GM18517 (cell line): ENCODE measurements around the gene GPATCH4.
"Not testable (repeated sequence)": the region's sequence is repeated elsewhere in the genome, so short reads cannot be mapped to it uniquely, and the experiment has no call there.

ENCODE experiments used
- ATAC-seq: cut with Tn5 transposase; IDR thresholded peaks from one replicate; pipeline ENCODE4 v1.9.1; 2021; ENCODE audit warnings: mild to moderate bottlenecking, moderate library complexity; ENCODE audit not compliant: unreplicated experiment

Gene GPATCH4

DNA sequence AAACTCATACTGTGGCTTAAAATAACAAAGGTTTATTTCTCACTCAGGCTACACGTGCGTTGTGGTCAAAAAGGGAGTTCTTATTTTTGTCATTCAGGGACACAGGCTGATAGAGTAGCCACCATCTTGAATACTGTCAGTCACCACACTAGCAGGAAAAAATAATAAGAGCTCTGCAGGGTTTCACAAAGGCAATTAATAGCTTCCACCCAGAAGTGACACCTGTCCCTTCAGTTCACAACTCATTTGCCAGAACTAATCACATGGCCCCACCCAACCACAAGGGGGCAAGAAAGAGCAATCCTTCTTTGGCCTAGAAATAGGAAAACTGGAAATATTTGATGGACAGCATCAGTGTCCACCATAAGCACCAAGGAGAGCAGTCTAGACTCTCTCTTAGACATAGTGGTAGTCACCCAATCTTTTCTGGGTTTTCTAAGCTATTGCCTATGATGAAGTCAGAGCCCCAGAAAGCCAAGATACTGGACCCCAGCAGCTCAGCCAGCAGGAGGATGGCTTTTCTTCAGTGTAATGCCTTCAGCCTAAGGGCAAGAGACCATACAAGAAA lies 26.1 kb upstream of the GPATCH4 start:
- ATAC-seq, result no peak

DNA sequence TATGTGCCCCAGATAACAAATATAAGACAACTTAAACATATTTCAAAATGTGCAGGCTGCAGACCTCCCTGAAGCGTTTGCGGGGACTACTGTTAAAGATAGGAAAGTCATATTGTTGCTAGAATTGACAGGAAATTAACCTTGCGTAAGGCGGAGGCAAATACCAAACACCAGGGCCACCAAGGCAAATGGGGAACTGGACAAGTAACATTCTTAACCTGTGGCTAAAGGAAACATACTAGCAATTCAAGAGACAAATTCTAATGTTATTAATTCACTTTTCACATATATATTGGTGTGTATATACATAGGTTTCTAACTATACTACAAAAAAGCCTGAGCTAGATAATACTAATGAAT lies 24.8 kb upstream of the GPATCH4 start:
- ATAC-seq, result no peak

- no peak for ATAC-seq
Measured at GRCh38 chr1:156625436-156626078, 24.3 kb upstream of the GPATCH4 start.

- ATAC-seq, result no peak
Measured at GRCh38 chr1:156624814-156625435, 23.6 kb upstream of the GPATCH4 start.

- ATAC-seq, result no peak
Measured at GRCh38 chr1:156623946-156624813, 22.9 kb upstream of the GPATCH4 start.

- no peak for ATAC-seq
Measured at GRCh38 chr1:156622581-156623297, 21.5 kb upstream of the GPATCH4 start.

- ATAC-seq, result no peak
Measured at GRCh38 chr1:156619582-156619955, 18.3 kb upstream of the GPATCH4 start.

DNA sequence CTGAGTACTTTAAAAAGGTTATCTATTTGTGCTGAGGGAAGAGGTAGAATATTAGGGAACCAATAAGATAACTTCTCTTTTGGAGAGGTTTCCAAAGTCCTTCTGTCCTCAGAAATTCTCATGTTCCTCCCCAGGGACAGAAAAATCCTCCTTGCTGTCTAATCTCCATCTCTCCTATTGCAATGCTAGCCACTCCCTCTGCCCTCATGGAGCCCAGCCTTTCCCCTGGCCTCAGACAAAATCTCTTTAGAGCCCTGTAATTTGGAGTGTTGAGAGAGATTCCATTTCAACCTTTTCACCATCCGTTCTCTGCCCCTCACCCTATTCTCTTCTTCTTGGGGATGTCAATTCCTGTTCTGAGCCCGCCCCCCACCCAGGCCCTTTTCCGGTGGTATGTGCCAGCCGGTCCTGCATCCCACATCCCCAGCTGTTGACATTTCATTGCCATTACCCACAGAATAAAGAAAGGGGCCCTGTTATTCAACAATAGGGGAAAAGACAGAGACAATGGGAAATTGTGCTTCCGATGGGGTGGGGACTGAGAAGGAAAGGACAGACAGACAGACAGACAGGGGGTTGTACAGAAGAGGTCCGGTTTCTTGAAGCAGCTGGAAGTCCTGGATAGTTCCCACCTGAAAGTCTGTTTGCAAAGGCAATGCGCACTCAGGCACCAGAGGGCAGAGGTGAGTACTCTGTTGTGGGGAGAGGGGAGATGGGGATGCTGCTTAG lies 17.7 kb upstream of the GPATCH4 start, which contains the start of gene HAPLN2:
Gene HAPLN2 (plus strand): TSS at position 563 of the 729 bp plus-strand sequence. CDS start 4,076 bp downstream, outside the sequence.
- no peak for ATAC-seq

DNA sequence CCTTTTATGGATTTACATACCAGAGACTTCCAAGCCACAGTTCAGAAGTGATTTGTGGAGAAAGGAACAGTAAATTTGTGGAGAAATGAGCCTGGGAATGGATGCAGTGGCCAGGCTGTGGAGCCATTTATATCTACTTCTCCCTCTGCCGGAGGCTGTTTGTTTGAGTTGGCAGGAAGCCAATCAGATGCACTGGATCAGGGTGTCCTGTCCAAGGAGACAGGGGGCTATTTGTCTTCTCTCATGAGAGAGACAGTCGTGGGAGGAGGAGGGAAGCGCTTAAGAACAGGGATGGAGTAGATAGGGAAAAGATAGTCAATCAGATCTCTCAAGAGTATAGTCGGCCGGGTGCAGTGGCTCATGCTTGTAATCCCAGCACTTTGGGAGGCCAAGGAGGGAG lies 15.2 kb upstream of the GPATCH4 start:
- no peak for ATAC-seq

DNA sequence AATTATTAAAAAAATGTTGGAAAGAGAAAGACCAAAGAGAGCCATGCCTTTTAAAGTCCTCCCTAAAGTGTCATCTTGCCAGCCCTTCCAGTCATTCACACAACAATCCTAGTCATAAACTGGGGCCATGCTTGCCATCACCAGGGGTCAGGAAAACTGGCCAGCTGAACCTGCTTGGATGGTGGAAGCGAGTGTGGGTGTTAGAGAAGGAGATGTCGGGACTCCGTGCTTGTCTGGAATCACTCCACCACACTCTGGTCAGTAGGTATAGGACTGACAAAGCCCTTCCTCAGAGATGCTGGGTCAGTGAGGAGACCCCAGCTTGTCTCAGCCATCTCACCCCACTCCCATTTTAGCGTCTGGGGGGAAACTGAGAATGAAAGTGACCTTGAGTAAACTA lies 14.7 kb upstream of the GPATCH4 start:
- ATAC-seq, result no peak

GRCh38 chr1:156612666-156613065 lies 11.4 kb upstream of the GPATCH4 start:
- no peak for ATAC-seq

DNA sequence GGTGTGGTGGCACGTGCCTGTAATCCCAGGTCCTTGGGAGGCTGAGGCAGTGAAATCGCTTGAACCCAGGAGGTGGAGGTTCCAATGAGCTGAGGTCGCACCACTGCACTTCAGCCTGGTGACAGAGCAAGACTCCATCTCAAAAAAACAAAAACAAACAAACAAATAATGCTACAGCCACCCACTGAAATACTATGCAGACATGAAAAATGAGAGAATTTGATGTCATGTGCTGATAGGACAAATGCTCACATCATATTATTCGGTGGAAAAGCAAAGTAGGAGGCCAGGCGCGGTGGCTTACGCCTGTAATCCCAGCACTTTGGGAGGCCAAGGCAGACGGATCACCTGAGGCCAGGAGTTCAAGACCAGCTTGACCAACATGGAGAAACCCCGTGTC lies 8.8 kb upstream of the GPATCH4 start:
- ATAC-seq, result not testable (repeated sequence)

DNA sequence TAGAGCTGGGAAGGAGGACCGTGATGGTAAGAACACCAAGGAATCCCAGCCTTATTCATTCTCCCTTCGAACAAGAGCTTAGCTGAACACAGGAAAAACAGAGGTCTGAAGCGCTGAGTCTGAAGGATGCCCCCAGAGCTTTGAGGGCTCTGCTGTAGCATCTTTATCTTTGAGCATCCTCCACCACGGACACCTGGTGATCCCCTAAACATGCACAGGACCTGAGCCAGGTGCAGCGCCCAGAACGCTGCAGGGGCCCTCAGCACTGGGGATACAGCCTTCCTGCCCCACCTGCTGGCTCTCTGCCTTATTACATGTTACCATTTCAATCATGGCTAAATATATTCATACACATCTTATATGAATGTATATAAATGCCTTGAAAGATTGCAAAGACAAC lies 7.7 kb upstream of the GPATCH4 start:
- no peak for ATAC-seq

GRCh38 chr1:156608036-156608674 lies 6.9 kb upstream of the GPATCH4 start:
- peak; percentile 76 for ATAC-seq

- ATAC-seq, result not testable (repeated sequence)
Measured at GRCh38 chr1:156607344-156607743, 6.1 kb upstream of the GPATCH4 start.

- no peak for ATAC-seq
Measured at GRCh38 chr1:156602557-156602993, 1.3 kb upstream of the GPATCH4 start.

DNA sequence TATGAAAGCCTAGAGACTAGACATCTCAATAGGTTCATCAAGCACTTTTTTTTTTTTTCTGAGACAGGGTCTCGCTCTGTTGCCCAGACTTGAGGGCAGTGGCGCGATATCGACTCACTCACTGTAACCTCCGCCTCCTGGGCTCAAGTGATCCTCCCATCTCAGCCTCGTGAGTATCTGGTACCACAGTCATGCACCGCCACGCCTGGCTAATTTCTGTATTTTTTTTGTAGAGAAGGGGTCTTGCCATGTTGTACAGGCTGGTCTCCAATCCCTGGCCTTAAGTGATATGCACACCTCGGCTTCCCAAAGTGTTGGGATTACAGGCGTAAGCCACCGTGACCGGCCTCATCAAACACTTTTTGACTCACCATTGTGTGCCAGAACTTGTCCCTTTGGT lies 613 bp upstream of the GPATCH4 start:
- ATAC-seq, result peak; percentile 22

DNA sequence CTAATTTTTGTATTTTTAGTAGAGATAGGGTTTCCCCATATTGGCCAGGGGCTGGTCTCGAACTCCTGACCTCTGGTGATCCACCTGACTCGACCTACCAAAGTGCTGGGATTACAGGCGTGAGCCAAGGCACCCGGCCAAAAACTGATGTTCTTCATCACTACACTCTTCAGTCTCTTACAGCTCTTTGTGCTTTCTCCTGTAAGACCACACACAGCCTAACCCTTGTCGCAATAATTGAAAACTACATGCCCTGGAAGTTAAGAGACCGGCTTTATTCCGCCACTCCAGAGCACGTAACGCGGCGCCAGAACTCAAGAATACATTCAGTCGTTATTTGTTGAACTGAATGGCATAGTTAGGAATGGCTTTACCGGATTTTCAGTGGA lies 552 bp downstream of the GPATCH4 start:
- ATAC-seq, result no peak

DNA sequence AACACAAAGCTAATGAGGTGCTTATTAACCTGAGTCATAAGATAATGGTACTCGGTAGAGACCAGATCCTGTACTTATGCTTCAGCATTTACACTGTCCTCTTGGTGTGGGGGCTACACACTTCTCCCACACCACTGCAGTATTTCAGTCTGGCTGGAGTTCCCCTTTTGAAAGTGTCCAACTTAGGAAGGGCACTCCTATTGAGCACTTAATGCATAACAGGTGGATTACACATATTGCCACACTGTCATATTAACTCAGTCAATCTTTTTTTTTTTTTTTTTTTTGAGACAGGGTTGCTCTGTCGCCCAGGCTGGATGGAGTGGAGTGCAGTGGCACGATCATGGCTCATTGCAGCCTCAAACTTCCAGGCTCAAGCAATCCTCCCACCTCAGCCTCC lies 1.5 kb downstream of the GPATCH4 start:
- no peak for ATAC-seq
